SK-N-MC (cell line): Measurements from ENCODE around the gene RCC1.

ENCODE experiments used
- EZH2 ChIP-seq: fragments of 200-600 bp; sonication (generic); IDR thresholded peaks from one replicate; pipeline ENCODE4 v1.6.1; 2017; ENCODE audit warnings: antibody characterized with exemption
- POLR2AphosphoS5 ChIP-seq: IDR thresholded peaks from 2 replicates; pipeline ENCODE4 v1.6.1; 2012; ENCODE audit warnings: mild to moderate bottlenecking, low read depth, low read length, borderline replicate concordance

GRCh38 chr1:28466226-28466778 lies 39.5 kb upstream of the RCC1 start:
- TF ChIP-seq EZH2 (no peak), POLR2AphosphoS5 (no peak)
